Esophagus (tissue), 2 donors: ENCODE data around the gene GAREM1. TPM values are rescaled to one million over a fixed set of nuclear protein-coding genes. Genes with fewer than 3 reads are reported as not detected.
A peak's percentile ranks its signal among the peaks of the same experiment; 100 is the strongest.
"Not testable (repeated sequence)": the region's sequence is repeated elsewhere in the genome, so short reads cannot be mapped to it uniquely, and the experiment has no call there.

Source experiments
- H3K27ac ChIP-seq, 2 donors: one replicate each; pipeline ENCODE4 v1.5.1; 2013; ENCODE audit warnings: low read depth in 2 of 2, mild to moderate bottlenecking in 2 of 2, inconsistent platforms in 1 of 2, low read length in 1 of 2, moderate library complexity in 1 of 2
- H3K27me3 ChIP-seq, 2 donors: one replicate each; pipeline ENCODE4 v1.6.1; 2013; ENCODE audit warnings: low read length in 2 of 2, control low read depth in 1 of 2, mild to moderate bottlenecking in 1 of 2; ENCODE audit not compliant: insufficient read depth in 2 of 2, control insufficient read depth in 1 of 2
- H3K36me3 ChIP-seq, 2 donors: one replicate each; pipeline ENCODE4 v1.6.1; 2013; ENCODE audit warnings: low read length in 1 of 2; ENCODE audit not compliant: control insufficient read depth in 2 of 2, insufficient read depth in 2 of 2
- H3K4me1 ChIP-seq, 2 donors: one replicate each; pipeline ENCODE4 v1.6.1; 2013; ENCODE audit warnings: low read length in 1 of 2; ENCODE audit not compliant: control insufficient read depth in 2 of 2, insufficient read depth in 2 of 2
- H3K4me3 ChIP-seq, 2 donors: one replicate each; pipeline ENCODE4 v1.5.1; 2013; ENCODE audit warnings: low read length in 2 of 2, mild to moderate bottlenecking in 2 of 2, low read depth in 1 of 2, moderate library complexity in 1 of 2
- H3K9me3 ChIP-seq, 2 donors: one replicate each; pipeline ENCODE4 v1.6.1; 2013; ENCODE audit warnings: mild to moderate bottlenecking in 2 of 2, low read depth in 1 of 2, low read length in 1 of 2, moderate library complexity in 1 of 2; ENCODE audit not compliant: control insufficient read depth in 2 of 2, insufficient read depth in 1 of 2
- WGBS, 2 donors: extraction: QIAGEN DNeasy Blood & Tissue Kit; methylation state at CpG; one replicate each; pipeline ENCODE4 v1.1.7; 2013; 5-methylcytosine and 5-hydroxymethylcytosine counted together
- polyA plus RNA-seq, 2 donors: library from polyadenylated mRNA; stranded (reverse); fragments of 200-250 nt; gene quantifications; one replicate each; pipeline ENCODE4 v1.2.3, GENCODE V29; 2013
- donor health status: healthy with polysubstance abuse.
- donor health status: Bipolar disorder and iron deficiency.

The GAREM1 gene
- polyA plus RNA-seq, 2 donors = 4.9 to 6.1 TPM

DNA sequence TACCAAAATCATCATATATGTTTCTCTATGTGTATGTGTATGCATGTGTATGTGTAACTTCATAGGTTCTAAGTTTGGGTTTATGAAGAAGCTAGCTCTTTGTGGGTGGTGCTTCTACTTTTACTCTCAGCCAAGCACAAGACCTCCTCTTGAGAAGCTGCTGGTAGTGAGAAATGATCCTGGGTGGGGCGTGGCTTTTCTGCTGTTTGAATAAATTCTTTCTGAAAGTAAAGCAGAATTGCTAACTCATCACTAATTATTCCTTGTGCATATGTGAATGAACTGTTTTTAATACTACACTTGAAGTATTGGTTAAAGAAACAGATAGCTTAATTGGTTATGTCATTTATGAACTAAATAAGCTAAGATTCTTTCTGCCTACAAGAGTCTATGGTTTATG, 7.6 kb upstream of the GAREM1 start:
- no peak overlapping the region for H3K4me3 ChIP-seq
- 67 to 69% methylated on average over 1 of the region's 1 CpG for WGBS, 2 donors
- no peaks in the 10 kb centered on the region for H3K9me3 ChIP-seq
- no peaks in the 10 kb centered on the region for H3K36me3 ChIP-seq
- no peaks in the 10 kb centered on the region for H3K27me3 ChIP-seq
- H3K27ac ChIP-seq = no peak overlapping the region
- H3K4me1 ChIP-seq = no peaks in the 10 kb centered on the region

DNA sequence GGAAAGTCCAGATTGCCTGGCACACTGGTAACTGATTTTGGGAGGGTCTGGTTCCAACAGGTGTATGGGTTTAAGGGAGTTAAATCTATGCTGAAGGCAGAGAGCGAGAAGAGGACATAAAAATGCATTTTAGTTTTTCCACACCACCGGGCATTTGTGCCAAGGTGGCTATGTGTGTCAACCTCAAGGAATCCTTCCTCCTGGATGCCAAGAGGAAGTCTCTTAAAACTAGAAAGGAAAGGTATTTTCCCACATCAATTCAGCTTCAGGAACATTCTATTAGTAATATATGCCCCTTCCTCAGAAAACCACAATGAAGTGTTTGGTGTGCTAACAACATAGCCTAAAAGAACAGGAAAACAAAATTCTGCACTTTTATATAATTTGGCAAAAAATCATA, 5.4 kb upstream of the GAREM1 start:
- H3K4me3 ChIP-seq = no peak overlapping the region
- WGBS, 2 donors = 68 to 76% methylated on average over 2 of the region's 2 CpGs
- H3K4me1 ChIP-seq = peaks cover 0 to 3% of the 10 kb centered on the region in 2 donors
- H3K9me3 ChIP-seq = no peaks in the 10 kb centered on the region
- no peaks in the 10 kb centered on the region for H3K36me3 ChIP-seq
- H3K27me3 ChIP-seq = no peaks in the 10 kb centered on the region
- H3K27ac ChIP-seq = no peak overlapping the region

GRCh38 chr18:32475069-32475468, 4.4 kb upstream of the GAREM1 start:
- H3K4me3 ChIP-seq, H3K9me3 ChIP-seq, H3K27me3 ChIP-seq, H3K4me1 ChIP-seq, H3K27ac ChIP-seq, H3K36me3 ChIP-seq: not testable (repeated sequence)
- 95 to 97% methylated on average over 12 of the region's 12 CpGs for WGBS, 2 donors

DNA sequence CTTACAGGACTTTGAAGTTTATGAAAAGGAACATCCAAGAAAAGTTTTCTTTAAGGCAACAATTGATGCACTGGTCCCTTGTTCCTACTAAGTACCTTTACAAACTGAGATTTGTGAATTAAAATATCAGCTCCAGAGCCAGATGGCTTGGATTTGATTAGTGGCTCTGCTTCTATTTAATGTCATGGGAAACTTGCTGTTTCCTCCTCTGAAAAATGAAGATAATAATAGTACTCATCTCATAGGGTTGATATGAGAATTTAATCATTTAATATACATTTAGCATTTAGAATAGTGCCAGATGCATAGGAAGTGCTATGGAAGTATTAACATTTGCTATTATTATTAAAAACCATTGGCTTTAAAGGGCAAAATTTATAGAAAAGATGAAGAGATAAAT, 2.6 kb upstream of the GAREM1 start:
- Histone ChIP-seq H3K27ac (no peak overlapping the region), H3K36me3 (no peaks in the 10 kb centered on the region), H3K9me3 (no peaks in the 10 kb centered on the region), H3K27me3 (no peaks in the 10 kb centered on the region), H3K4me1 (peaks cover 0 to 3% of the 10 kb centered on the region in 2 donors), H3K4me3 (no peak overlapping the region)

DNA sequence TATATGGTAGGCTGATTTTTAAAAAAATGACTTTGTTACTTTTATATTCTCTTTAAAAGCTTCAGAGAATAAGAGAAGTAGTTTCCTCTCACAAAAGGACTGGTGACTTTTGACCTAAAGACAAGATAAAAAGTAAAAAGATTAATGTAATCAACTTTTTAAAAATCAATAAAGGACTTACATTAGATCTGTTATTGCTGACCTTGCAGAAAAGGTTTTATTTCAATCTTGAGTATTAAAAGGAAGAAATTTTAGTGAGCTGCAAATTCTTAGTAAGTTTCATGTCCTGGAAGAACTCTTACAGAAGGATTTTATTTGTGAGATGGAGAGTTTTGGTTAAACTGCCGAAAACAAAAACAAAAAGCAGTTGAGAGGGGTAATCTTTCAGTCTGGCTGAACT, 2.2 kb upstream of the GAREM1 start:
- Histone ChIP-seq H3K36me3 (no peaks in the 10 kb centered on the region), H3K9me3 (no peaks in the 10 kb centered on the region), H3K4me1 (peaks cover 0 to 3% of the 10 kb centered on the region in 2 donors), H3K27me3 (no peaks in the 10 kb centered on the region), H3K4me3 (no peak overlapping the region), H3K27ac (no peak overlapping the region)
- WGBS, 2 donors = 84 to 85% methylated on average over 1 of the region's 1 CpG

- Histone ChIP-seq H3K36me3 (no peaks in the 10 kb centered on the region), H3K4me3 (peak overlapping the region; percentile 92 to 97), H3K27me3 (no peaks in the 10 kb centered on the region), H3K4me1 (peaks cover 0 to 3% of the 10 kb centered on the region in 2 donors), H3K27ac (peak overlapping the region; percentile 90 to 91), H3K9me3 (no peaks in the 10 kb centered on the region)
- 0 to 1% methylated on average over 3 to 47 of the region's 47 CpGs for WGBS, 2 donors
Measured at GRCh38 chr18:32470460-32470713, 295 bp downstream of the GAREM1 start.

GRCh38 chr18:32469691-32470459, 807 bp downstream of the GAREM1 start:
- no peaks in the 10 kb centered on the region for H3K9me3 ChIP-seq
- H3K36me3 ChIP-seq = no peaks in the 10 kb centered on the region
- H3K4me1 ChIP-seq = peaks cover 0 to 3% of the 10 kb centered on the region in 2 donors
- H3K27ac ChIP-seq = peak overlapping the region; percentile 90 to 91
- WGBS, 2 donors = 1% methylated on average over 39 to 41 of the region's 41 CpGs
- no peaks in the 10 kb centered on the region for H3K27me3 ChIP-seq
- peak overlapping the region; percentile 92 to 97 for H3K4me3 ChIP-seq

- H3K4me3 ChIP-seq = peak overlapping the region; percentile 25 to 97
- no peaks in the 10 kb centered on the region for H3K36me3 ChIP-seq
- H3K27ac ChIP-seq = peak overlapping the region in 1 of 2 donors; percentile 59
- H3K27me3 ChIP-seq = no peaks in the 10 kb centered on the region
- no peaks in the 10 kb centered on the region for H3K9me3 ChIP-seq
- 15 to 16% methylated on average over 8 of the region's 8 CpGs for WGBS, 2 donors
- H3K4me1 ChIP-seq = peaks cover 0 to 3% of the 10 kb centered on the region in 2 donors
Measured at GRCh38 chr18:32469190-32469651, 1.5 kb downstream of the GAREM1 start.

DNA sequence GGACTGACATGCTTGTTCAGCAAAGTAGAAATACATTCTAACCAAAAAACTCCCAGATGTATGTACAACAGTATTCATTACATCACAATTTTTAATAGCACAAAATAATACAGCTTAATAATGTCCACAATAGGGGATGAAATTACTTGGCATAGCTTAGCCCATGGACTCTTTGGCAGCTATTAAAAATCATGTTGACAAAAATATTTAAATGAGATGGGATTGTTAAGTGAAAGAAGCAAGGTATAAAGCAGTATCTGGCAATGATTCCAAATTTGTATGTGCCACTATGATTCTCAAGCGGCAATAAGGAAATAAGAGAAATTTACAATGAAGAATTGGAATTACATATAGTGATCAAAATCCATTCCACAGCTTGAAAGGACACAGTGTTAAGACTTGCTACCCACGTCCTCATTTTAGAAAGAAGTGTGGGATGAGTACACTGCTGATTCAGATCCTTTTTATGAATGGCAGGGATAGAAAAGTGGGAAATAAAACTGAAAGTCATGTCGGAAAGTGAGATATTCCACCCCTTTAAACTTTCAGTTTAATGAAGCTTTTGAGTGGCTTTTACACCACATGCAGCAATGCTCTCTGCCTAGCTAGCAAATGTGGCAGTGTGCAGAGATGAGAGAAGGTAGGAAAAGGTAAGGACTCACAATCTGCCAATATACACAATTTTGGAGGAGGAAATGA, 2.4 kb downstream of the GAREM1 start:
- peaks cover 0 to 3% of the 10 kb centered on the region in 2 donors for H3K4me1 ChIP-seq
- peak overlapping the region; percentile 2 to 97 for H3K4me3 ChIP-seq
- no peaks in the 10 kb centered on the region for H3K27me3 ChIP-seq
- H3K27ac ChIP-seq = no peak overlapping the region
- WGBS, 2 donors = 29 to 31% methylated on average over 3 of the region's 3 CpGs
- H3K9me3 ChIP-seq = no peaks in the 10 kb centered on the region
- no peaks in the 10 kb centered on the region for H3K36me3 ChIP-seq
